ENCODE measurements around the gene BRD1.

BRD1 gene

GRCh38 chr22:49827853-49828598 is at the start of gene BRD1:
TSS of gene BRD1 (minus strand) at chr22:49827873. CDS start at chr22:49824317, 3,556 bp downstream.
- DNase-seq: peak in 1 of 4 experiments; percentile 52

GRCh38 chr22:49873228-49873940 is 45.7 kb upstream of the BRD1 start:
- DNase-seq: no peak

GRCh38 chr22:49872347-49872746 is 44.7 kb upstream of the BRD1 start:
- DNase-seq: no peak

GRCh38 chr22:49871482-49871881 is 43.8 kb upstream of the BRD1 start:
- no peak for DNase-seq

- no peak for DNase-seq
Observed at GRCh38 chr22:49869845-49870712, 42.4 kb upstream of the BRD1 start.

GRCh38 chr22:49869086-49869830 is 41.6 kb upstream of the BRD1 start:
- no peak for DNase-seq

GRCh38 chr22:49867303-49868265 is 39.9 kb upstream of the BRD1 start:
- DNase-seq: no peak

- no peak for DNase-seq
Observed at GRCh38 chr22:49866646-49867045, 39.0 kb upstream of the BRD1 start.

GRCh38 chr22:49866134-49866533 is 38.5 kb upstream of the BRD1 start:
- no peak for DNase-seq

GRCh38 chr22:49865156-49865555 is 37.5 kb upstream of the BRD1 start:
- DNase-seq: no peak

GRCh38 chr22:49863931-49864330 is 36.3 kb upstream of the BRD1 start:
- DNase-seq: no peak

GRCh38 chr22:49862496-49862776 is 34.8 kb upstream of the BRD1 start:
- DNase-seq: no peak

- DNase-seq: no peak
Observed at GRCh38 chr22:49861642-49862495, 34.2 kb upstream of the BRD1 start.

- DNase-seq: no peak
Observed at GRCh38 chr22:49858827-49859226, 31.2 kb upstream of the BRD1 start.

- no peak for DNase-seq
Observed at GRCh38 chr22:49856766-49857618, 29.3 kb upstream of the BRD1 start.

- no peak for DNase-seq
Observed at GRCh38 chr22:49856343-49856742, 28.7 kb upstream of the BRD1 start.

- no peak for DNase-seq
Observed at GRCh38 chr22:49855251-49855911, 27.7 kb upstream of the BRD1 start.

GRCh38 chr22:49853981-49854831 is 26.5 kb upstream of the BRD1 start:
- DNase-seq: no peak

Measured in activated naive CD4-positive, alpha-beta T cell (primary cell).